GM21367 (cell line): Measurements from ENCODE around the gene POPDC3.
"Not testable (repeated sequence)": the region's sequence is repeated elsewhere in the genome, so short reads cannot be mapped to it uniquely, and the experiment has no call there.

ENCODE experiments used
- ATAC-seq: cut with Tn5 transposase; IDR thresholded peaks from one replicate; pipeline ENCODE4 v1.9.1; 2021; ENCODE audit not compliant: unreplicated experiment

Gene POPDC3, protein sequence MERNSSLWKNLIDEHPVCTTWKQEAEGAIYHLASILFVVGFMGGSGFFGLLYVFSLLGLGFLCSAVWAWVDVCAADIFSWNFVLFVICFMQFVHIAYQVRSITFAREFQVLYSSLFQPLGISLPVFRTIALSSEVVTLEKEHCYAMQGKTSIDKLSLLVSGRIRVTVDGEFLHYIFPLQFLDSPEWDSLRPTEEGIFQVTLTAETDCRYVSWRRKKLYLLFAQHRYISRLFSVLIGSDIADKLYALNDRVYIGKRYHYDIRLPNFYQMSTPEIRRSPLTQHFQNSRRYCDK

DNA sequence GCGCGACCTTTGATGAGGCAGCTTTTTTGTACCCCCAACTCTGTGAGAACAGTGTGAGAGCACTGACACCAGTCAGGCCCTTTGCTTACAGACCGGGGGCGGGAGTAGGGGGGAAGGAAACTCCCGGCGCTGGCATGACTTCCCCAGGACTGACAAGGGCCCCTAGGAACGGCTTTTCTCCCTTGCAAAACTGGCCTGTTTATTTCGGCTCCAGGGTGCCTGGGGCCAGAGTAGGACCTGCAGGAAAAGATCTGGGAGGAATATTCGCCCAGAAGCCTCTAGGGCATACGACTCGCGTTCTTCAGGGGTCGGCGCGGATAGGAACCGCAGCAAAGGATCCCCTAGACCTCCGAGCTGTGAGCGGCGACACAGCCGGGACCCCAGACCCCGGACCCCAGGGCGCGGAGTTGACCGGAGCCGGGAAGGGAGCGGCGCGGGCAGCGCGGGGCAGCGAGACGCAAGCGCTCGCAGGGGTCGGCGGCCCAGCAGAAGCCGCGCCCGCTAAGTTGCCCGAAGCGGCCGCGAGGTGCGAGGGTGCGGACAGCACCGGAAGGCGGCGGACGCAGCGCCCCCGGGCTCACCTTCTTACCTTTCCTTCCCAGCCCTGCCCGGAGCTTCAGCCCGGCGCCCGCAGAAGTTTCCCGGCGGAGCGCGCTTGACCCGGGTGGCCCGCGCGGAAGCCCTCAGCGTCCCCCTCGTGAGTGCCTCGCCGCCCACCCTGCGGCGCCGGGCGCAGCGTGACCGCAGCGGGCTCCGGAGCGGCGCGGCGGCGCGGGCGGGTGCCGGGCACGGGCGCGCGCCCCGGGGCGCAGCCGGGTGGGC lies at the start of gene POPDC3:
POPDC3 (minus strand) TSS at position 771 of the 822 bp plus-strand sequence. CDS start 18,105 bp downstream, outside the sequence.
- ATAC-seq = peak; percentile 63

DNA sequence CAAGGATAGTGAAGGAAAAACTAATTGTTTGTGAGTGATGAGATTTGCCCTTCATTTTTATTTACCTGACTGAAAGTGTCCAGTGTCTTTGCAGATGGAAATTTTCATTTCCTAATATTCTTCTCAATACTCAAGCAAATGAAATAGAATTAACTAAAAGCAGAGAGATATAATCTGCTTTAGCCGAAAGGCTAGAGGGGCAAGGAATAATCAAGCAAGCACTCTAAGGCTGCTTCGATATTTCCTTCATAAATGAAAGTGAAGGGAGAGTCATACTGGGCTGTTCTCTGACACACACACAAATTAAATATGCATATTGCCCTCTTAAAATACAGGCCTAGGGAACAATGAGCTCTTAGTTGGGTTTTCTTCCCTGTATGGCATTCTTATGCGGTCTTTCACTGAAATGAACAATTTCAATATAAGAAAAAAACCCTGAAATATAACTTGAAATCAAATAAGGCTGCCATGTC lies 47.5 kb upstream of the POPDC3 start:
- no peak for ATAC-seq

DNA sequence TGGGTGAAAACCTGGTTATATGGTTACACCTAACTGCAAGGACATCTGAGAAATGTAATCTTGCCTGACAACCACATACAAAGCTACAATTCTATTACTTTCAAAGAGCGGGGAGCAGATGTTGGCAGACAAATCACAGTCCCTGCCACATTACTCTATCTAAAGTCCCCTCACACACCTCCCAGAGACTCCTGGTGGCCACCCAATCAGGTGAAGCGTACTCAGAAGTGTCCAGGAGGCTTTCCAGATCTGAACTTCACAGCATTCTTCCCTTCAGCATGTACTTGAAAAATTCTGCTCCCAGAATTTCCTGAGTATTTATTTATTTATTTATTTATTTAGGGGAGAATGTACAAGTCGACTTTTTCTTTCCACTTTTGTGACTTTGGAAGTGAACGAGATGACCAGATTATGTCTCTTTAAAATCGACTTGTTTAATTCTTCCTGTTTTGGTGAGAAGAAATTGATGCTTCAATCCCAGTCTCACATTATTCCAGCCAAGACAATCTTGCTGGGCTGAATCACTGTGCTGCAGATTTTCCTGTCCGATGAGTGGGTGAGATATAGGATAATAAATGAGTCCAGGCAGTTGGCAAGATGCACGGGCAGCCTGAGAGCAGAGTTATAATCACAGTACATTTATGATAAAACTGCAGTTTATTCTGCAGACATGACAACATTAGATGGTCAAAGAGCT lies 46.9 kb upstream of the POPDC3 start:
- ATAC-seq = no peak

DNA sequence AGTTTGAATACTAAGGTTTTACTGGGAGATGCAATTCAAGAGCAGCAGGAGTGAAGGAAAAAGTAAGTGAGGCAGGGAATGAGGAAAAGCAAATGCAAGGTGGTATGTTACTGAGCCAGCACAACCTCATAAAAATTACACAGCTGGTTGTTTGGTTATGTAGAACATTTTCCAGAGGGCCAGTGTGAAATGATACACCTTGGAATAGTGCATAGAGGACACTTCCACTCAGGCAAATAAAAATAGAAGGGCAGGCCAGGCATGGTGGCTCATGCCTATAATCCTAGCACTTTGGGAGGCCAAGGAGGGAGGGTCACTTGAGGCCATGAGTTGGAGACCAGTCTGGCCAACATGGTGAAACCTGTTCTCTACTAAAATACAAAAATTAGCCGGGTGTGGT lies 43.4 kb upstream of the POPDC3 start:
- no peak for ATAC-seq

DNA sequence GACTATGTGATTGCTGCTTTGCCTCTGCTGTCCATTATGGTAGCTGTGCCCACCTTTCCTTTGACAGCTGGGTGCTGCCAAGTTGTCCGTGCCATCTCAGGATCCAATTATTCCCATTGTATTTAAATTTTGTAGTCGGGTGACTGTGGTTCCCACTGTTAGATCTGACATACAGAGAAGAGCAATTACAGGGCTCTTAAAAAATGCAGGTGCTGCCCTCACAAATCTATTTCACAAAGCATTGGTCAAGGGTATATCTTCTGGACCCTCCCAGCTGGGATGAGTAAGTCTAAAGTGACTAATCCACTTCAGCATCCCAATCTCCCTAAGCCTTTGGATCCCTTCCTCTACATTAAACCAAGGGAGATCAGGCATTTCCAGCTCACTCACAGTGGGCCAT lies 41.4 kb upstream of the POPDC3 start:
- ATAC-seq = not testable (repeated sequence)

DNA sequence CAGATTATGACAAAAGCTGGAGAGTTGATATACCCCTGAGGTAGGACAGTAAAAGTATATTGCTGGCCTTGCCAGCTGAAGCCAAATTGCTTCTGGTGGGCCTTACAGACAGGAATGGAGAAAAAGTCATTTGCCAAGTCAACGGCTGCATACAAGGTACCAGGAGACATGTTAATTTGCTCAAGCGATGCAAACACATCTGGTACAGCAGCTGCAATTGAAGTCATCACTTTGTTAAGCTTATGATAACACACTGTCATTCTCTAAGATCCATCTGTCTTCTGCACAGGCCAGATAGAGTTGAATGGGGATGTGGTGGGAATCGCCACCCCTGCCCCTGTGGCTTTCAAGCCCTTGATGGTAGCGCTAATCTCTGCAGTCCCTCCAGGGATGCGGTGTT lies 40.4 kb upstream of the POPDC3 start:
- no peak for ATAC-seq

DNA sequence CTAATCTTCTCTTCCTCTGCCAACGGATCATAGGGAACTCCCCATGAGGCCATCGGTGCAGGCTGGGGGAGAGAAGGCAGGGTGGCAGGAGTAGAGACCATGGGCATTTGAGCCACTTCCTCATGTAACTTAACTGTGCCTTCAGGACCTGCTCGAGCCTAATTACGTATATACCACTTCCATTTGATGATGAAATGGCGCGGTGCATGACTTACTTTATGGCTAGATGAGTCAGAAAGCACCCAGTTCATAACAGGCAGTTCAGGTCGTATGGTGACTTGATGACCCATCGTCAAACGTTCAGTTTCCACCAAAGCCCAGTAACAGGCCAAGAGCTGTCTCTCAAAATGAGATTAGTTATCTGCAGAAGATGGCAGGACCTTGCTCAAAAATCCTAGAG lies 39.4 kb upstream of the POPDC3 start:
- ATAC-seq = not testable (repeated sequence)

DNA sequence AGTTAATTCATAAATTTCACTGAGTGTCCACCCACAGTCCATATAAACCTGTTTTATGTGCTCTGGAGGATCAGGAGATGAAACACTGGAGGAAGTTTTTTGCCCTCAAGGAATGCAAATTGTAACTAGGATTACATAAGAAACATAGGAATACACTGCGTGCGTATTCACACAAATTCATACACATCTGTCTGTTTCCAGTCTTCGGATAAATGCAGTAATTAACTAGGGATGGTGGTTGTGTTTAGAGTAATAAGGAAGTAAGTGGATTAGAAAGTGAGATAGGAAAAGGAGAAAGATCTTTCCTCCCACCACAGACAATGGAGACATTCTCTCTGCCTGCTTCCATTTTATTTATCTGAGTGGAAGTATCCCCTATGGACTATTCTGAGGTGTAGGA lies 35.7 kb upstream of the POPDC3 start:
- ATAC-seq = no peak

DNA sequence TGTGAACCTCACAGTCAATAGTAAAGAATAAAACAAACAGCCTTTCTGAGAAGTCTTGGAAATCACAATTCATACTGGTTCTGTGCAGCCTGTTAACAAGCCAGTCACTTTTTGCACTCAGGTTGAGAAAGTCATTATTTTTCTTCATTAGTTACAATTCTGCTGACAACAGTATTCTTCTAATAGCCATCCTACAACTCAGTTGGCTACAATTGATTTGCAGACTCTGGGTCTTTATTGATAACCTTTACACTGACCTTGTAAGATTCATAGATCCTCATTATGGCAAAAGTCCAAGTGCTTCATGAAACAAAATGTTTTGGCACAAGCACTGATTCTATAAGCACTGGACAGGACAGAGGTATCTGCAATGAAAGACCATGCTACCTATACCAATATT lies 34.9 kb upstream of the POPDC3 start:
- no peak for ATAC-seq

DNA sequence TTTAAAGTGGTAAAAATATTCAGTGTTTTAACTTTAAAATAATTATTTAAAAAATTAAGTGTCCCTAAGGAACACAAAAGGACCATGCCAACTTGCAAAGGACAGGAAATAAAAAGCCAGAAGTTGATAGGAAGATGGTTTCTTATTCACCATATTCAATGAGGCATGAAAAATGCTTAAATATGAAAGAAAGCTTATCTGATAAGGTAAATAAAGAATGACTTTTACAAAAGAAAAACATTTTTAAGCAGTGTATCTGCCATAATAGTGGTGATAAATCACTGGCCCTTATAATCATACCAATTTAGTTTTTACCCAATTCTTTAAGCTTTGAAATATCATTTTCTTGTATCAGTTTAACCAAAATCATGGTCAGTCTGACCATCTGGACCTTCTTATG lies 33.5 kb upstream of the POPDC3 start:
- no peak for ATAC-seq

DNA sequence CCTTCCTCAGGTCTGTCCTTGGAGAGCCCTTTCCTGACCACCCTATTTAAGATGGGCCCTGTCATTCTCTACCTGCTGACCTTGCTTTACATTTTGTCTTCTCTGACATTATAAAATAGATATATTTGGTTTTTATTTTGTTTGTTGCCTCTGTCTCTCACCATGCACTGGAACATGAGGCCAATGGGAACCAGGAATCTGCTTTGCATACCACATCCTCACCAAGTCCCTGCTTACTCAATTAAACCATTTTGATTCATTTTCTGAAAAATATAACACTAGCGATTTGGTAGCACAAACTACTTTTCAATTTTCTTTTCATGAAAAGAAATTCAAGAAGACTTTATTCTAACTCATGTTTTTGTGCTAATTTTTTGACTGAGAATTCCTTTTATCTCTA lies 32.8 kb upstream of the POPDC3 start:
- ATAC-seq = peak; percentile 62

DNA sequence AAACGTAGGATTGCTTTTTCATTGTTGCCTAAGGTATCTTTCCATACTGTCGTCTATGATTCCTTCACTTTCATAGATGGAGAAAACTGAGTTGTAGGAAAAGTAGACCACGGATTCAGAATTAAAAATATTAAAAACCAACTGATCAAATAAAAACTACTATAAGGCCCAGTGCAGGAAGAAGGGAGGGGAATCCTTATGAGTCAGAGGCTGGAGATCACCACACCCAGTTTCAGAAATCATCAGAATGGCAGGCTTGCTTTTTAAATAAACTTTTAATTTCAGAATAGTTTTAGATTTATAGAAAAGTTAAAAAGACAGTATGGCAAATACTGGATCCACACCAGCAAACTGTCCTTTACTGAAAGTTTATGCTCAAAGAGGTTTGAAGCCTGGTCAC lies 32.0 kb upstream of the POPDC3 start:
- ATAC-seq = no peak

DNA sequence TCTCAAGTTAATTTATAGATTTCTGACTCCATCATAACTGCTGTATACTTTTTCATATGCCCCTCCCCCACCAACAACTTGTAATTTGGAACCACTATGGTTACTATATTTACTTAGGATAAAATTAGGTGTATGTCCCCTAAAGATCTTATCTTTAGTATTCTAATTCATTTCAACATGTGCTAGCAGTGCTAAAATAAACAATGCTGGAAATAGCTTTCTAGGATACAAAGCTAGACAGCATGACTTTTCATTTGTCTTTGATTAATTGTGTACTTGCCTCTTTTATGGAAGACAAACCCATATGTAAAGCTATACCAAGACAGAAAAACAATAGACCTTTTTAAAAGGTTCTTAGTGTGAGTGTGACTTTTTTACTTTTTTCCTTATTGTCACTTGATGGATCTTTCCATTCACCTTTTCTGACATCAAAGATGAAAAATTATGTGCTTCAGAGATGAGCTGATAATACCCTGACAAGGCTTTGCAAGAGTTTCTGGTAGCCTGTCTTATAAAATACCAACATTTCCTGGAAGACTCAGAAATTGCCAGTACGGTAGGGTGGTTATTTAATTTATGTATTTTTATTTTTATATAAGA lies 31.2 kb upstream of the POPDC3 start:
- ATAC-seq = no peak

DNA sequence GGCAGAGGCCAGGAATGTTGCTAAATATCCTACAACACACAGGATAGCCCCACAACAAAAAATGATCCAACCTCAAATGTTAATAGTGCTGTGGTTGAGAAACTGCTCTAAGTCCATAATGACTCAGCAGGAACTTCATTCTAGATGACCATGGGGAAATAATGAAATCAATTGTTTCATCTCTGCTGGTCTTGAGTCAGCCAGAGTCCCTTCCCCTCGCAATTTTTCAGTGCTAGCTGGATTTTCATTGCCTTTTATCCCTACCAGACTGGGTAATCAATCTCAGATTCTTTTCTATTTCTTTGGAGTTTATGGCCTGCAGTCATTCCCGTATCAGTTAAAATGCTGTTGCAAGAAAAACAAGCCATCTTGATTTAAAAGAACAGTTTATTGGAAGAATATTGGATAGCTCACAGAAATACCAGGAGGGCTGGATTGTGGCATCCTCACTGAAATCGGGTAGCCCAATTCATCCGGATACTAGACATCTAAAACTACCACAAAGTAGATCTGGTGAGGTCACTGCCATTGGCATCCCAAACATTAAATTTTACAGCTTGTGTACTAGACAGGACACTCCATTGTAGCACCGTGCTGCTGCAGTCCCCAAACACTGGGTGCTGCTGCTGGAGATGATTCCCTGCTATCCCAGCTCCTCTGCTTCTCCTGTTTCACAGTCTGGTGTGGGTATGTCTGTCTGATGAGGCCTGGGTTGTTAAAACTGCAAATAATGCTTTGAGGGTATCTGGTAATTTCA lies 30.3 kb upstream of the POPDC3 start:
- no peak for ATAC-seq

DNA sequence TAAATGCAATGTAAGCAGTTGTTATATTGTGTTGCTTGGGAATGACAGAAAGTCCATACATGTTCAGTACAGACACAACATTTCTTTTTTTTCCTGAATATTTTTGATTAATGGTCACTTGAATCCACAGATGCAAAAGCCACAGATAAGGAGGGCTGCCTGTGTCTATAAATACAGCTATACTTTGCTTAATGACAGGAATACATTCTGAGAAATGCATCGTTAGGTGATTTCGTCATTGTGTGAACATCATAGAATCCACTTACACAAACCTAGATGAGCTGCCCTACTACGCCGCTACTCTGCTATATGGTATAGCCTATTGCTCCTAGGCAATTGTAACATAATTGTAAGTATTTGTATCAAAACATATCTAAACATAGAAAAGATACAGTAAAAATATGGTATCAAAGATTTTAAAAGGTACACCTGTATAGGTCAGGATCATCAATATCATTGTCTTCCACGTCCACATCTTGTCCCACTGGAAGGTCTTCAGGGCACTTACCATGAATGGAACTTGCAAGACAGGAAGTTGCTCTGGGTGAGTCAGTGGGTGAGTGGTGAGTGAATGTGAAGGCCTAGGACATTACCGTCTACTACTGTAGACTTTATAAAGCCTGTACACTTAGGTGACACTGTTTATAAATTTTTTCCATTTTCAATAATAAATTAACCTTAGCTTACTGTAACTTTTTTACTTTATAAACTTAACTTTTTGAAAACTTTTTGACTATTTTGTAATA lies 27.9 kb upstream of the POPDC3 start:
- ATAC-seq = no peak

DNA sequence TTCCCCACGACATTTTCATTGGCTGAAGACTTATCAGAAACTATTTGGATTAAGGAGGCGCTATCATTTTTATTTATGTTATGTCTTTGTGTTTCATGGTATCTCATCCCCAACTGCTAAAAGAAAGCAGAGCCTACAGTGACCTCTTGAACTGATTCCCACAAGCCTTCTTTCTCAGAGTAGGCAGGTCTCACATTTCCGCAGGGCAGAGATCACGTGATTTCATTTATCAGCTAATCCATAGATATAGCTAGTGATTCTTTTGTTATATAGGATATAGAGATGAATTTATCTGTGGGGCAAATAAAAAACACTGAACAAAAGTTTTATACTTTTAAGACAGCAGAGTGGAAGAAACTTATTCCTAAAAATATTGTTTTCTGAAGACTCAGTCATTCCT lies 25.0 kb upstream of the POPDC3 start:
- ATAC-seq = no peak

DNA sequence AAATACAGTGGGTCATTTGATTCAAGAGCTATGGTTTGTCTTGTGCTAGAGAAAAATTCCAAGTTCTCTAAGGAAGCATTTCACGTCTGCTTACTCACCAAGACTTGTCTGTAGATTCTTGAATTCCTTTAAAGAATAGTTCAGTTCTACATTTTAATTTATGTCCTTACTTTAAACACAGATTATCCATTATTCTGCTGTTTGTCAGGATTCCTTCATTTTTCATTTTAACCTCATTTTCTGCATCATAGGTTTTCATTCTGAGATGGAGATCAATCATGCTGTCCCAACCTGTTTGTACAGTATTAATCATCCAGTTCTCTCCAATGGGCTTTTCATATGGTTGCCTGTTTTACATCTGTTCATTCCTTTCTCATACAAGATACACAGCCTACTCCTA lies 24.5 kb upstream of the POPDC3 start:
- no peak for ATAC-seq

DNA sequence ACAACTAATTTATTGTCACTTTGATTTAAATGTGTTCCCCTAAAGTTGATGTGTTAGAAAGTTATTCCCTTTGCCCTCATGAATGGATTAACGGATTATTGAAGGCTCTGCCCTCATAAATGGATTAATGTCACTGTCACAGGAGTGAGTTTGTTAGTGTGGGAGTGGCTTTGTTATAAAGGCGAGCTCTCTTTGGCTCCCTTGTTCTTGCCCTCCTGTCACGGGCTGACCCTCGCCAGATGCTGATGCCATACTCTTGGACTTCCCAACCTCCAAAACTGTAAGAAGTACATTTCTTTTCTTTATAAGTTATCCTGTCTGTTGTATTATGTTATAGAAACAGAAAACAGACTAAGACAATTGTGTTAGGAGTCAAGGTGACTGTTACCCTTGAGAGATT lies 22.7 kb upstream of the POPDC3 start:
- ATAC-seq = no peak

DNA sequence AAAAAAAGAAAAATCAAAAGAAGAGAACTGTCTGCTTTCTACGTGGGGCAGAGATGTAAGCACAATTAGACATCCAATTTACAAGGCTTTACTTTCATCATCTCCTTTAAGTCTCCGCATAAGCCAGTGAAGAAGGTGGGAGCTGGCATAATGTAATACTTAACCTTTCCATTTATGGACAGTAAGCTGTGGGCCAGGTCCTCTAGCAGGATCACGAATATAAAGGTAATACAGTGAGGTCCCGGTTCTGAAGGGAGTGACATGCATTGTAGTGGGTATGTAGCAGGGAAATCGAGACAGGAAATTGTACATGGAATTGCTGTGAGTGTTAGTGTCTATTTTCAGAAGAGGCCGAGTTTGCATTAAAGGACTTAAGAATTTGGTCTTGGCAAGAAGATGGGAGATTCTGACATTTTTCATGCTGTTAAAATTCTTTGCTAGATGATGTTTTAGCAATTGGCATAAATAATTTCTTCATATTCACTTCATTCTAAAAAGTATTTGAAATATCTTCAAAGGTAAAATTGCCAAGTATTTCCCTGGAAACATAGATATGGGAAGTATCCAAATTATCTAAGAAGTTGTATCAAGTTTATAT lies 20.4 kb upstream of the POPDC3 start:
- ATAC-seq = no peak

DNA sequence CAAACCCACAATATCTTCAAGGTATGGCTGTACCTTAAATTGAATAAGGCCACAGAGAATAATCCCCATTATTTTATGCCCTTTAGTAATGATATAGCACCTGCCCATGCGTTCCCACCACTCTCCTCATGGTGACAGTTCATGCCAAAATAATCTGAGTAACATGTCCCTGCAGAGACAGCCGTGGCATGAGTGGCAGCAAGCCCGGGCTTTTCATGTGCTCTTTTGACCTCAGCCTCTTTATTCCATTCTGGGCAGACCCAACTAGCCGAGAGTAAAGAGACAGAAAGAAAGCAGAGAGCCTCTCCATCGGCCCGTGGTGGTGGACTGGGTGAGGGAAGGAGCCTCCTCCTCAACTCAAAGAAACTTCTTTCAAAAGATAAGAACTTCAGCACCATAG lies 19.9 kb upstream of the POPDC3 start:
- ATAC-seq = no peak
